Suprapubic skin (tissue), 3 donors: ENCODE measurements around the gene ABCC3.

Experiments used
- POLR2A ChIP-seq, 2 donors: fragments of 450-650 bp; IDR thresholded peaks; one replicate each; pipeline ENCODE4 v1.6.1; 2017; ENCODE audit warnings: antibody characterized with exemption in 2 of 2, mild to moderate bottlenecking in 2 of 2, moderate library complexity in 2 of 2
- TF ChIP-seq, protein P1 (sequence below), 2 donors: fragments of 200-600 bp in 1 of 2; fragments of 450-650 bp in 1 of 2; sonication (generic) in 1 of 2; IDR thresholded peaks; one replicate each; pipeline ENCODE4 v1.5.1; 2016 to 2019; ENCODE audit warnings: antibody characterized with exemption in 2 of 2, mild to moderate bottlenecking in 1 of 2, moderate library complexity in 1 of 2

DNA sequence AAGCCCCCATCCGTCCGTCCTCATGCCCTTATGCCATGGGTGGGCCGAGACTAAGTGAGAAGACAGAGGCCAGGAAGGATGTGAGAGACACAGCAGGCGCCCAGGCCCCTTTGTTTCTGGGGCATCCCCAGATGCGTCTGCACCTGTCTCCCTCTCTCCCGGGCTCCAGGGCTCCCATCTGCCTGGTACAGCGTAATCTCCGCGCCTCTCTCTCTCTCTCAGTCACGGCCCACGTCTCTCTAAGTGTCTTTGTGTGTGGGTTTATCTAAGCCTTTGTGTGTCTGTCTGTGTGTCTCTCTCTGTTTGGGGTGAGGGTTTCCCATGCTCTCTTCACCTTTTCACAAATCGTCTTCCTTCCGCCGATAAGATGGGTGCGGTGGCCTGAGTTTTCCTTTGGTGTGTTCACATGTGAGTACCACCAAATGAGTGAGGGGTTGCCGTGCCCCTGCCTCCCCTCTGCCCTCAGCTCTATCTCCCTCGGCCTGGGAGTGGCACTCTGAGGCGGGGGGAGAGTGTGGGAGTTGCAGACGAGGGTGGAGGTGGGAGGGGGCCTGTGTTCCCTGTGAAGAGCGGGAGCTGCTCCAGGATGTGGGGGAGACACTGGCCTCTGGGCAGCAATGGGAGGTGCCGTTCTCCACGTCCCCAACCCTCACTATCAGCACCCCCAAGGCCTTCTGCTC lies 25.8 kb upstream of the ABCC3 start:
- no peak for TF ChIP-seq POLR2A (IDR thresholded peaks at IDR 0.05)
- TF ChIP-seq, protein P1, sequence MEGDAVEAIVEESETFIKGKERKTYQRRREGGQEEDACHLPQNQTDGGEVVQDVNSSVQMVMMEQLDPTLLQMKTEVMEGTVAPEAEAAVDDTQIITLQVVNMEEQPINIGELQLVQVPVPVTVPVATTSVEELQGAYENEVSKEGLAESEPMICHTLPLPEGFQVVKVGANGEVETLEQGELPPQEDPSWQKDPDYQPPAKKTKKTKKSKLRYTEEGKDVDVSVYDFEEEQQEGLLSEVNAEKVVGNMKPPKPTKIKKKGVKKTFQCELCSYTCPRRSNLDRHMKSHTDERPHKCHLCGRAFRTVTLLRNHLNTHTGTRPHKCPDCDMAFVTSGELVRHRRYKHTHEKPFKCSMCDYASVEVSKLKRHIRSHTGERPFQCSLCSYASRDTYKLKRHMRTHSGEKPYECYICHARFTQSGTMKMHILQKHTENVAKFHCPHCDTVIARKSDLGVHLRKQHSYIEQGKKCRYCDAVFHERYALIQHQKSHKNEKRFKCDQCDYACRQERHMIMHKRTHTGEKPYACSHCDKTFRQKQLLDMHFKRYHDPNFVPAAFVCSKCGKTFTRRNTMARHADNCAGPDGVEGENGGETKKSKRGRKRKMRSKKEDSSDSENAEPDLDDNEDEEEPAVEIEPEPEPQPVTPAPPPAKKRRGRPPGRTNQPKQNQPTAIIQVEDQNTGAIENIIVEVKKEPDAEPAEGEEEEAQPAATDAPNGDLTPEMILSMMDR (IDR thresholded peaks at IDR 0.05) = no peak
